GM18861 (cell line): Measurements from ENCODE around the gene CRISPLD2.

Experiments used
- ATAC-seq: cut with Tn5 transposase; IDR thresholded peaks from one replicate; pipeline ENCODE4 v1.9.1; 2021; ENCODE audit not compliant: unreplicated experiment

The CRISPLD2 gene

GRCh38 chr16:84819644-84820304 is at the start of gene CRISPLD2:
Gene CRISPLD2, plus strand, starts transcription at chr16:84819985. Its CDS starts 18,511 bp downstream, at chr16:84838496.
- ATAC-seq, result no peak

GRCh38 chr16:84773312-84773711 is 46.5 kb upstream of the CRISPLD2 start:
- no peak for ATAC-seq

GRCh38 chr16:84774810-84775209 is 45.0 kb upstream of the CRISPLD2 start:
- no peak for ATAC-seq

- ATAC-seq, result no peak
Observed at GRCh38 chr16:84775262-84775810, 44.4 kb upstream of the CRISPLD2 start.

GRCh38 chr16:84777435-84777834 is 42.4 kb upstream of the CRISPLD2 start:
- ATAC-seq, result no peak

- no peak for ATAC-seq
Observed at GRCh38 chr16:84778720-84779119, 41.1 kb upstream of the CRISPLD2 start.

- ATAC-seq, result no peak
Observed at GRCh38 chr16:84780063-84780462, 39.7 kb upstream of the CRISPLD2 start.

GRCh38 chr16:84780544-84781376 is 39.0 kb upstream of the CRISPLD2 start:
- ATAC-seq, result no peak

- no peak for ATAC-seq
Observed at GRCh38 chr16:84782846-84783245, 36.9 kb upstream of the CRISPLD2 start.

- no peak for ATAC-seq
Observed at GRCh38 chr16:84785843-84786581, 33.8 kb upstream of the CRISPLD2 start.

- no peak for ATAC-seq
Observed at GRCh38 chr16:84786605-84787262, 33.1 kb upstream of the CRISPLD2 start.

GRCh38 chr16:84787263-84787622 is 32.5 kb upstream of the CRISPLD2 start:
- no peak for ATAC-seq

- no peak for ATAC-seq
Observed at GRCh38 chr16:84788920-84789391, 30.8 kb upstream of the CRISPLD2 start.

GRCh38 chr16:84789431-84789830 is 30.4 kb upstream of the CRISPLD2 start:
- no peak for ATAC-seq

- no peak for ATAC-seq
Observed at GRCh38 chr16:84790301-84790700, 29.5 kb upstream of the CRISPLD2 start.

- ATAC-seq, result no peak
Observed at GRCh38 chr16:84791088-84791487, 28.7 kb upstream of the CRISPLD2 start.

- ATAC-seq, result no peak
Observed at GRCh38 chr16:84791501-84791900, 28.3 kb upstream of the CRISPLD2 start.

GRCh38 chr16:84794186-84794585 is 25.6 kb upstream of the CRISPLD2 start:
- ATAC-seq, result no peak

- ATAC-seq, result no peak
Observed at GRCh38 chr16:84794626-84795025, 25.2 kb upstream of the CRISPLD2 start.

GRCh38 chr16:84795329-84796053 is 24.3 kb upstream of the CRISPLD2 start:
- ATAC-seq, result no peak
